ENCODE data around the gene U2SURP. TPM values are rescaled to one million over a fixed set of nuclear protein-coding genes. Genes with fewer than 3 reads are reported as not detected.

The U2SURP gene
- total and polyA plus RNA-seq, 10 of the 15 experiments (the other 5 are each of a cell fraction or from before 2014, with no cell fraction given) = 76.3 to 277 (median 150) TPM

- DNase-seq (ENCODE audit: low read depth, low spot score) (no peak), FAIRE-seq (no peak), ATAC-seq (no peak; the same call in 1 of the 3 replicates)
- H4K20me1 ChIP-seq (ENCODE audit: control insufficient read depth, insufficient read depth) = no peaks in the 10 kb centered on the region
- H3K4me3 ChIP-seq = no peak overlapping the region
- H3K4me2 ChIP-seq (ENCODE audit: control insufficient read depth, insufficient read depth) = no peak overlapping the region
- BruUV-seq (replicated peaks) = no TSS peak
- intact Hi-C loops (cut with micrococcal nuclease; ENCODE audit: unreplicated experiment) = no loop called here
- CTCF ChIA-PET = interaction anchor here (0.6 to 1.7 kb wide), 3 partner anchors 17 to 149 kb away, joined by 3 to 5 read pairs (median 3); no protein-coding TSS in a partner anchor
- RAD21 ChIA-PET (ENCODE audit: unreplicated experiment) = no interaction called here
- no peaks in the 10 kb centered on the region for H3K79me2 ChIP-seq (ENCODE audit: control insufficient read depth, insufficient read depth, low read length)
- H3K27ac ChIP-seq (ENCODE audit: control insufficient read depth, insufficient read depth) = no peak overlapping the region
- SMC1A ChIA-PET (ENCODE audit: uncharacterized antibody, unreplicated experiment) = no interaction called here
- H3K9ac ChIP-seq (ENCODE audit: control insufficient read depth, insufficient read depth, low read length) = no peak overlapping the region
- no peaks in the 10 kb centered on the region for H3K36me3 ChIP-seq (ENCODE audit: control insufficient read depth in 2 of 2, insufficient read depth in 2 of 2, low read length in 1 of 2)
- TF ChIP-seq POLR2AphosphoS5 (IDR thresholded peaks at IDR 0.05; ENCODE audit: low read length) = no peak
- TF ChIP-seq, protein P1, sequence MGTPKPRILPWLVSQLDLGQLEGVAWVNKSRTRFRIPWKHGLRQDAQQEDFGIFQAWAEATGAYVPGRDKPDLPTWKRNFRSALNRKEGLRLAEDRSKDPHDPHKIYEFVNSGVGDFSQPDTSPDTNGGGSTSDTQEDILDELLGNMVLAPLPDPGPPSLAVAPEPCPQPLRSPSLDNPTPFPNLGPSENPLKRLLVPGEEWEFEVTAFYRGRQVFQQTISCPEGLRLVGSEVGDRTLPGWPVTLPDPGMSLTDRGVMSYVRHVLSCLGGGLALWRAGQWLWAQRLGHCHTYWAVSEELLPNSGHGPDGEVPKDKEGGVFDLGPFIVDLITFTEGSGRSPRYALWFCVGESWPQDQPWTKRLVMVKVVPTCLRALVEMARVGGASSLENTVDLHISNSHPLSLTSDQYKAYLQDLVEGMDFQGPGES (IDR thresholded peaks at IDR 0.05) = no peak
- no peak for TF ChIP-seq RCOR1 (conservative IDR thresholded peaks at IDR 0.05; ENCODE audit: low read depth, low read length)
- TF ChIP-seq E2F4 (IDR thresholded peaks at IDR 0.05; ENCODE audit: low read depth, low read length) = no peak
- TF ChIP-seq YBX1 (IDR thresholded peaks at IDR 0.05) = no peak
- TF ChIP-seq NFYA (IDR thresholded peaks at IDR 0.05; ENCODE audit: borderline replicate concordance, low read depth, low read length) = no peak
- no peak for TF ChIP-seq BCL3 (IDR thresholded peaks at IDR 0.05; ENCODE audit: borderline replicate concordance, insufficient read depth, low read depth, low read length, poor library complexity, severe bottlenecking)
- TF ChIP-seq, protein P2, sequence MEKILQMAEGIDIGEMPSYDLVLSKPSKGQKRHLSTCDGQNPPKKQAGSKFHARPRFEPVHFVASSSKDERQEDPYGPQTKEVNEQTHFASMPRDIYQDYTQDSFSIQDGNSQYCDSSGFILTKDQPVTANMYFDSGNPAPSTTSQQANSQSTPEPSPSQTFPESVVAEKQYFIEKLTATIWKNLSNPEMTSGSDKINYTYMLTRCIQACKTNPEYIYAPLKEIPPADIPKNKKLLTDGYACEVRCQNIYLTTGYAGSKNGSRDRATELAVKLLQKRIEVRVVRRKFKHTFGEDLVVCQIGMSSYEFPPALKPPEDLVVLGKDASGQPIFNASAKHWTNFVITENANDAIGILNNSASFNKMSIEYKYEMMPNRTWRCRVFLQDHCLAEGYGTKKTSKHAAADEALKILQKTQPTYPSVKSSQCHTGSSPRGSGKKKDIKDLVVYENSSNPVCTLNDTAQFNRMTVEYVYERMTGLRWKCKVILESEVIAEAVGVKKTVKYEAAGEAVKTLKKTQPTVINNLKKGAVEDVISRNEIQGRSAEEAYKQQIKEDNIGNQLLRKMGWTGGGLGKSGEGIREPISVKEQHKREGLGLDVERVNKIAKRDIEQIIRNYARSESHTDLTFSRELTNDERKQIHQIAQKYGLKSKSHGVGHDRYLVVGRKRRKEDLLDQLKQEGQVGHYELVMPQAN (conservative IDR thresholded peaks at IDR 0.05) = no peak
- TF ChIP-seq LARP7 (IDR thresholded peaks at IDR 0.05) = no peak
- TF ChIP-seq WRNIP1 (IDR thresholded peaks at IDR 0.05; ENCODE audit: borderline replicate concordance, low read depth, low read length) = no peak
- WGBS (ENCODE audit: insufficient coverage, insufficient replicate concordance, low lambda C conversion rate, missing lambda C conversion rate) = 46% methylated on average over 8 of the region's 8 CpGs
- peaks cover 0 to 2% of the 10 kb centered on the region in 2 experiments; a peak in 2 of 4 replicates for H3K27me3 ChIP-seq (replicated peaks in 1 of 2; ENCODE audit: control insufficient read depth in 2 of 2, insufficient read depth in 2 of 2, low read length in 1 of 2)
- H2AFZ ChIP-seq (ENCODE audit: control insufficient read depth, low read depth, low read length) = no peak overlapping the region
- H3K4me1 ChIP-seq (ENCODE audit: control insufficient read depth, insufficient read depth, low read length) = no peaks in the 10 kb centered on the region
- in situ Hi-C loops (cut with MboI) = no loop called here
- POLR2A ChIA-PET = no interaction called here
- H3K9me3 ChIP-seq (replicated peaks; ENCODE audit: control insufficient read depth, insufficient read depth, low read length) = no peaks in the 10 kb centered on the region
These were observed 24.6 kb upstream of the U2SURP start for GRCh38 chr3:142976621-142977398.
